ENCODE data around the gene PRDM10.

PRDM10 gene

DNA sequence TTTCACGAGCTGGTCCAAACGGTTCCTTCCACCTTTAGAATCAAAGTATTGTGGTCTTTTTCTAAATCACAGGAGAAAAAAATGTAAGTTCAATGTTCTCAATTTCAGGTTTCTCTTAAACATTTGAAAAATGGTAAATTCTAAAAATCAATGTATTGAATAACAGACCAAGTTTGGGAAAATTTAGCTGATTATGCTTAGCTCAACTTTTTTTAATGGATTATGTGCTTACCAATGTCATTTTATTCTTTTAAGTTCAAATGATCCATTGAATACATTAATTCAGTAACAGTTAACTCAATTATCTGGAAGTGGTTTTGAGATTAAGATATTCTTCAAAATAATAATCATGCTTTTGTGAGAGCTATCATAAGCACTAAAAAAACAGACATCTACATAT is 5.1 kb downstream of the PRDM10 start:
- no peaks in the 10 kb centered on the region; the same call in 1 of the 2 replicates for H3F3A ChIP-seq (ENCODE audit: insufficient read depth, low read length)
- no peaks in the 10 kb centered on the region for H3K9me2 ChIP-seq (ENCODE audit: low read depth, low read length)
- no peak overlapping the region for H3K9ac ChIP-seq (ENCODE audit: low read length)
- no peaks in the 10 kb centered on the region for H4K20me1 ChIP-seq (ENCODE audit: insufficient read depth, low read length)
- no peaks in the 10 kb centered on the region for H3K27me3 ChIP-seq (ENCODE audit: insufficient read depth, low read length)
- peak overlapping the region; percentile 79 for H3K27ac ChIP-seq (ENCODE audit: low read depth, low read length, poor library complexity, severe bottlenecking)
- TF ChIP-seq, protein P1, sequence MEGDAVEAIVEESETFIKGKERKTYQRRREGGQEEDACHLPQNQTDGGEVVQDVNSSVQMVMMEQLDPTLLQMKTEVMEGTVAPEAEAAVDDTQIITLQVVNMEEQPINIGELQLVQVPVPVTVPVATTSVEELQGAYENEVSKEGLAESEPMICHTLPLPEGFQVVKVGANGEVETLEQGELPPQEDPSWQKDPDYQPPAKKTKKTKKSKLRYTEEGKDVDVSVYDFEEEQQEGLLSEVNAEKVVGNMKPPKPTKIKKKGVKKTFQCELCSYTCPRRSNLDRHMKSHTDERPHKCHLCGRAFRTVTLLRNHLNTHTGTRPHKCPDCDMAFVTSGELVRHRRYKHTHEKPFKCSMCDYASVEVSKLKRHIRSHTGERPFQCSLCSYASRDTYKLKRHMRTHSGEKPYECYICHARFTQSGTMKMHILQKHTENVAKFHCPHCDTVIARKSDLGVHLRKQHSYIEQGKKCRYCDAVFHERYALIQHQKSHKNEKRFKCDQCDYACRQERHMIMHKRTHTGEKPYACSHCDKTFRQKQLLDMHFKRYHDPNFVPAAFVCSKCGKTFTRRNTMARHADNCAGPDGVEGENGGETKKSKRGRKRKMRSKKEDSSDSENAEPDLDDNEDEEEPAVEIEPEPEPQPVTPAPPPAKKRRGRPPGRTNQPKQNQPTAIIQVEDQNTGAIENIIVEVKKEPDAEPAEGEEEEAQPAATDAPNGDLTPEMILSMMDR (IDR thresholded peaks at IDR 0.05; ENCODE audit: low read length), result no peak
- TF ChIP-seq EZH2 (IDR thresholded peaks at IDR 0.05; ENCODE audit: borderline replicate concordance, low read length), result no peak
- no peak overlapping the region for H3K4me2 ChIP-seq (ENCODE audit: low read length)
- peaks cover 75% of the 10 kb centered on the region for H3K4me1 ChIP-seq (ENCODE audit: insufficient read depth, low read length, severe bottlenecking)
- H3K4me3 ChIP-seq (ENCODE audit: low read depth, low read length, poor library complexity, severe bottlenecking), result no peak overlapping the region
- H2AFZ ChIP-seq (ENCODE audit: low read length), result no peak overlapping the region
- peaks cover 31% of the 10 kb centered on the region for H3K79me2 ChIP-seq (ENCODE audit: insufficient read depth, low read length)
- no peaks in the 10 kb centered on the region for H3K9me3 ChIP-seq (ENCODE audit: low read length)
- no peaks in the 10 kb centered on the region; the same call in 1 of the 2 replicates for H3K36me3 ChIP-seq (ENCODE audit: insufficient read depth, low read length)

DNA sequence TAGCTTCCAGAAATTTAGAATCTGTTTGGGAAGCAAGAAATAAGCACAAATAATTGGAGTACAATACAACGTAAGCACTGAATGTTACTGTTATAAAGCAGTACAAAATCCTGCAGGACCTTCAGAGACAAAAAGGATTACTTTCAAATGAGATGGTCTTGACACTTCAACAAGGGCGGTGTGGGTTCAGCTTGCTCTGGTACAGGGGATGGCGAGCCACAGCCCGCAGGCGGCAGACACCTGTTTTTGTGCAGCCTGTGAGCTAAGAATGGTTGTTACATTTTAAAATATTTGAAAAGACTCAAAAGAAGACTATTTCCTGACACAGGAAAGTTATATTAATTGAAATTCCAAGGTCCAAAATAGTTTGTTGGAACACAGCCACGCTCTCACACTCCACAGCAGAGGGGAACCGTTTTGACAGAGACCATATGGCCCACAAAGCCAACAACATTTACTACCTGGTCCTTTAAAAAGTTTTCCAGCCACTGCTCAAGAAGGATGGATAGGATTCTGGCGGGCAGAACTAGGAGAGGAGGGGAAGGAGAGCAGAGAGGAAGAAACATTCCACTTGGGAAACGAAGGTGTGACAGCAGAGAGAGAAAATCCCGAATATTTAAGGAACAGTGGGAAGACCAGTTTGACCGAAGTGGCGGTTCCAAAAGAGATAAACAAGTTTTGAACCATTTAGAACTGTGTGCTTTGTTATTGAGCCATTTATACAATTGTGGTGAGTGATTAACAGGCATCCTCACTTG is 6.3 kb downstream of the PRDM10 start:
- peak overlapping the region; percentile 49 for H3K9ac ChIP-seq (ENCODE audit: low read length)
- no peaks in the 10 kb centered on the region; the same call in 1 of the 2 replicates for H3F3A ChIP-seq (ENCODE audit: insufficient read depth, low read length)
- H3K27me3 ChIP-seq (ENCODE audit: insufficient read depth, low read length), result no peaks in the 10 kb centered on the region
- H3K79me2 ChIP-seq (ENCODE audit: insufficient read depth, low read length), result peaks cover 26% of the 10 kb centered on the region
- peak overlapping the region; percentile 30 for H3K4me3 ChIP-seq (ENCODE audit: low read depth, low read length, poor library complexity, severe bottlenecking)
- no peaks in the 10 kb centered on the region for H3K9me3 ChIP-seq (ENCODE audit: low read length)
- peaks cover 81% of the 10 kb centered on the region for H3K4me1 ChIP-seq (ENCODE audit: insufficient read depth, low read length, severe bottlenecking)
- TF ChIP-seq, protein P1 (IDR thresholded peaks at IDR 0.05; ENCODE audit: low read length), result no peak
- no peak for TF ChIP-seq EZH2 (IDR thresholded peaks at IDR 0.05; ENCODE audit: borderline replicate concordance, low read length)
- H3K9me2 ChIP-seq (ENCODE audit: low read depth, low read length), result no peaks in the 10 kb centered on the region
- H3K27ac ChIP-seq (ENCODE audit: low read depth, low read length, poor library complexity, severe bottlenecking), result peak overlapping the region; percentile 79
- no peak overlapping the region for H2AFZ ChIP-seq (ENCODE audit: low read length)
- no peaks in the 10 kb centered on the region; the same call in 1 of the 2 replicates for H3K36me3 ChIP-seq (ENCODE audit: insufficient read depth, low read length)
- H3K4me2 ChIP-seq (ENCODE audit: low read length), result peak overlapping the region; percentile 58
- no peaks in the 10 kb centered on the region for H4K20me1 ChIP-seq (ENCODE audit: insufficient read depth, low read length)

DNA sequence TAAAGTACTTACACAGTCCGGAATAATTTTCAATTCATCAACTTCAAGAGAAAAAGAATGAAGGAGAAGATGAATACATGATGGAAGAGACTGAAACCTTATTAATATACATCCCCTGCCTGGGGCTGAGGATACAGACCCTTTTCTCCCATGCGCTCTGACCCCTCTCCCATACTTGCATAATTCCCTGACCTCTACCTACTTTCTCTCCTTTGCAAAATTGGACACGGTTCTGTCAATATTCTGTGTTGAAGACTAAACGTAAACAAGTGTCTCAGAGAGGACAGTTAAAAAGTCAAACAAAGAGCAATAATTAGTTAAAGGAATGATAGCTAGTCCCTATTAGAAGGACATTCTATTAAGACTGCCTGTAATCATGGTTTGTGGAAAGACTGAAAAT is 7.5 kb downstream of the PRDM10 start:
- Histone ChIP-seq H3K9ac (ENCODE audit: low read length) (no peak overlapping the region), H3K9me3 (ENCODE audit: low read length) (no peaks in the 10 kb centered on the region), H3K27me3 (ENCODE audit: insufficient read depth, low read length) (no peaks in the 10 kb centered on the region), H2AFZ (ENCODE audit: low read length) (no peak overlapping the region), H3K79me2 (ENCODE audit: insufficient read depth, low read length) (peaks cover 15% of the 10 kb centered on the region), H3K4me2 (ENCODE audit: low read length) (no peak overlapping the region; the same call in 1 of the 2 replicates), H3K36me3 (ENCODE audit: insufficient read depth, low read length) (no peaks in the 10 kb centered on the region; the same call in 1 of the 2 replicates), H3K27ac (ENCODE audit: low read depth, low read length, poor library complexity, severe bottlenecking) (peak overlapping the region; percentile 79), H3F3A (ENCODE audit: insufficient read depth, low read length) (no peaks in the 10 kb centered on the region; the same call in 1 of the 2 replicates), H3K4me1 (ENCODE audit: insufficient read depth, low read length, severe bottlenecking) (peaks cover 74% of the 10 kb centered on the region), H4K20me1 (ENCODE audit: insufficient read depth, low read length) (no peaks in the 10 kb centered on the region), H3K9me2 (ENCODE audit: low read depth, low read length) (no peaks in the 10 kb centered on the region), H3K4me3 (ENCODE audit: low read depth, low read length, poor library complexity, severe bottlenecking) (no peak overlapping the region)
- no peak for TF ChIP-seq EZH2 (IDR thresholded peaks at IDR 0.05; ENCODE audit: borderline replicate concordance, low read length)
- TF ChIP-seq, protein P1 (IDR thresholded peaks at IDR 0.05; ENCODE audit: low read length), result no peak

Data from OCI-LY1 (cell line).